ENCODE data around the gene SLC7A14. TPM values are rescaled to one million over a fixed set of nuclear protein-coding genes. Genes with fewer than 3 reads are reported as not detected.

SLC7A14 gene
- polyA plus RNA-seq, 3 donors = not detected

DNA sequence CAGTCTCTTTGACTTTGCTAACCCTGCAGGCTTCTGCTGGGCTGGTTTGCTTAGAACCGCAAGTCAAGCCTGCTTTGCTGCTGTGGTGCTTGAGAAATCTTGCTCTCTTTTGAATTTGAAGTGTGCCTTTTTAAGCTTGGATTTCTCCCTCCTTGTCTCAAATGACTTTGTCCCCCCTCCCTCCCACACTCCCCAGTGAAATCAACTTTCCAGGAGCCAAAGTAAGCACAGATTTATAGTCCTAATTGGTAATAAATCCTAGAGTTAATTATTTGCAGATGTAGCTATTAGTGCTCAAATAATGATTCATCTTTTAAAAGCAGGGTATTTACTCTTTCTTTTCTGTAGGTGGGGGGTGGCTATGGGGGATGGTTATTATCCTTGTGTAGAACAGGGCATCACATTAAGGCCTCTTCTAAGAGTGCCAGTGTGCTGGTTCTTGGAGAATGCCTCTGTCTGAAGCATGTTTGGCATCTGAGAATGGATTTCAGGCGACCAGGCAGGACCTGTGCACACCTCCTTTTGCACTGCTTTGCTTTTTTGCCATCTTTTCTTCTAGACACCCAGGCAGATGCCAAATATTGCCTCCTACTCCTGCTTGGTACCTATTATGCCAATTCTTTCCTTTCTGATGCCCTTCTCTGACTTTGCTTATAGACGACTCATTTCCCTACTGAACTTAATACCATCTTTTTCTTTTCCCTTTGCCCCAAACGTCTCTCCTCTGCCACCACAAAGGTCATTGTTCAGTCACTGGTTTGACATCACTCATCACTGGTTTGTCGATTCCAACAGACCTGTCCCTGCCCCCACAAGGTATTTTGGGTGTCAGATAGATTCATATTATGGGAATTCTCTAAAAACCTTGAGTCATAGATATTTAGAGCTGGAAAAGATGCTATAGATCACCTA is 116.5 kb downstream of the SLC7A14 start:
- Histone ChIP-seq H3K9me3 (replicated peaks in 1 of 2; ENCODE audit: control insufficient read depth in 1 of 2, insufficient read depth in 1 of 2, low read length in 2 of 2) (no peaks in the 10 kb centered on the region), H3K4me3 (replicated peaks in 1 of 3; ENCODE audit: low read depth in 2 of 3, low read length in 3 of 3) (no peak overlapping the region), H3K27ac (ENCODE audit: low read depth in 1 of 2, low read length in 2 of 2) (no peak overlapping the region), H2AFZ (ENCODE audit: insufficient read depth, low read depth, low read length, poor library complexity, severe bottlenecking) (no peak overlapping the region), H3K36me3 (replicated peaks in 1 of 2; ENCODE audit: control insufficient read depth in 1 of 2, insufficient read depth in 2 of 2, low read length in 2 of 2) (no peaks in the 10 kb centered on the region), H3K27me3 (ENCODE audit: control insufficient read depth in 2 of 2, insufficient read depth in 2 of 2, low read length in 2 of 2) (peaks cover 0 to 3% of the 10 kb centered on the region in 2 donors), H4K20me1 (ENCODE audit: insufficient read depth, low read length) (no peaks in the 10 kb centered on the region), H3K4me2 (replicated peaks; ENCODE audit: extremely low read depth, low read length, poor library complexity, severe bottlenecking) (no peak overlapping the region), H3K4me1 (ENCODE audit: control insufficient read depth in 1 of 2, insufficient read depth in 2 of 2, low read length in 2 of 2) (no peaks in the 10 kb centered on the region), H3K79me2 (ENCODE audit: insufficient read depth, low read length) (no peaks in the 10 kb centered on the region), H3K9ac (ENCODE audit: insufficient read depth, low read length, poor library complexity, severe bottlenecking) (no peak overlapping the region)
- no peak overlapping the region for H3K27ac Mint-ChIP-seq
- H3K4me1 Mint-ChIP-seq = no peaks in the 10 kb centered on the region
- peaks cover 9 to 13% (median 10%) of the 10 kb centered on the region in 3 donors for H3K27me3 Mint-ChIP-seq (ENCODE audit: low read depth in 3 of 3)
- H3K9me3 Mint-ChIP-seq = peaks cover 0 to 4% (median 0%) of the 10 kb centered on the region in 7 donors
- intact Hi-C loops (cut with micrococcal nuclease) = no loop called here
- TF ChIP-seq, protein P1, sequence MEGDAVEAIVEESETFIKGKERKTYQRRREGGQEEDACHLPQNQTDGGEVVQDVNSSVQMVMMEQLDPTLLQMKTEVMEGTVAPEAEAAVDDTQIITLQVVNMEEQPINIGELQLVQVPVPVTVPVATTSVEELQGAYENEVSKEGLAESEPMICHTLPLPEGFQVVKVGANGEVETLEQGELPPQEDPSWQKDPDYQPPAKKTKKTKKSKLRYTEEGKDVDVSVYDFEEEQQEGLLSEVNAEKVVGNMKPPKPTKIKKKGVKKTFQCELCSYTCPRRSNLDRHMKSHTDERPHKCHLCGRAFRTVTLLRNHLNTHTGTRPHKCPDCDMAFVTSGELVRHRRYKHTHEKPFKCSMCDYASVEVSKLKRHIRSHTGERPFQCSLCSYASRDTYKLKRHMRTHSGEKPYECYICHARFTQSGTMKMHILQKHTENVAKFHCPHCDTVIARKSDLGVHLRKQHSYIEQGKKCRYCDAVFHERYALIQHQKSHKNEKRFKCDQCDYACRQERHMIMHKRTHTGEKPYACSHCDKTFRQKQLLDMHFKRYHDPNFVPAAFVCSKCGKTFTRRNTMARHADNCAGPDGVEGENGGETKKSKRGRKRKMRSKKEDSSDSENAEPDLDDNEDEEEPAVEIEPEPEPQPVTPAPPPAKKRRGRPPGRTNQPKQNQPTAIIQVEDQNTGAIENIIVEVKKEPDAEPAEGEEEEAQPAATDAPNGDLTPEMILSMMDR (IDR thresholded peaks at IDR 0.05) = no peak
- H3K36me3 Mint-ChIP-seq = no peaks in the 10 kb centered on the region
- 83% methylated on average over 2 of the region's 5 CpGs for WGBS (ENCODE audit: insufficient coverage)
- DNase-seq = no peak
- no peak overlapping the region for H3K4me3 Mint-ChIP-seq

DNA sequence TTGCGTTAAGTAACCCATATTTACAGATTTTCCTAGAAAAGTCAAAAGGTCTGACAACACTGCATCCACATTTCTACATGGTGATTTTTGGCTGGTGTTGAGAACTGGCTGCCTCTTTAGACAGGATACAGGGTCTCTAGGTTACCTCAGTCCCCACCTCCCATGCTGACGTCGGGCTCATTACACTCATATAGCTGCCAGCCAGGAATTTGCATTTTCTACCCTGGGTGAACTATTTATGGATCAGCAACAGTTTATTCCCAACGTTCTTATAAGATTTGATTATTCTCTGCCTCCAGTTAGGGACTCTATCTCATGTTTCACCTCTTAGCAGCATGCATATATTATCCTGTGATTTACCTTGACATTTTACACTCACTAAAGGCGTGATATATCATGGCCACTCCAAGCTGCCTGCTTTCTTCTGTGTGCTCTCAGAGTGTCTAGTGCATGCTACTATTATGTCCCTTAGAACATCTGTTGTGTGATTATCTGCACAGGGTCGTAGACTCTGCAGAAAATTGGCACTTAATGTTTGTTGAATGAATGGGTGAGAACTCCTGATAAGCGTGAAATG is 118.2 kb downstream of the SLC7A14 start:
- H3K9me3 Mint-ChIP-seq = peaks cover 0 to 2% (median 0%) of the 10 kb centered on the region in 7 donors
- no peaks in the 10 kb centered on the region for H3K79me2 ChIP-seq (ENCODE audit: insufficient read depth, low read length)
- intact Hi-C loops (cut with micrococcal nuclease) = no loop called here
- no peaks in the 10 kb centered on the region for H3K36me3 ChIP-seq (replicated peaks in 1 of 2; ENCODE audit: control insufficient read depth in 1 of 2, insufficient read depth in 2 of 2, low read length in 2 of 2)
- H3K36me3 Mint-ChIP-seq = no peaks in the 10 kb centered on the region
- no peak overlapping the region for H3K27ac ChIP-seq (ENCODE audit: low read depth in 1 of 2, low read length in 2 of 2)
- H2AFZ ChIP-seq (ENCODE audit: insufficient read depth, low read depth, low read length, poor library complexity, severe bottlenecking) = no peak overlapping the region
- no peaks in the 10 kb centered on the region for H3K4me1 ChIP-seq (ENCODE audit: control insufficient read depth in 1 of 2, insufficient read depth in 2 of 2, low read length in 2 of 2)
- H3K27me3 Mint-ChIP-seq (ENCODE audit: low read depth in 3 of 3) = peaks cover 10 to 12% (median 12%) of the 10 kb centered on the region in 3 donors
- no peaks in the 10 kb centered on the region for H3K9me3 ChIP-seq (replicated peaks in 1 of 2; ENCODE audit: control insufficient read depth in 1 of 2, insufficient read depth in 1 of 2, low read length in 2 of 2)
- TF ChIP-seq, protein P1 (IDR thresholded peaks at IDR 0.05) = no peak
- peaks cover 0 to 3% of the 10 kb centered on the region in 2 donors for H3K27me3 ChIP-seq (ENCODE audit: control insufficient read depth in 2 of 2, insufficient read depth in 2 of 2, low read length in 2 of 2)
- WGBS (ENCODE audit: insufficient coverage) = 80% methylated on average over 1 of the region's 7 CpGs
- H3K4me3 ChIP-seq (replicated peaks in 1 of 3; ENCODE audit: low read depth in 2 of 3, low read length in 3 of 3) = no peak overlapping the region
- no peaks in the 10 kb centered on the region for H4K20me1 ChIP-seq (ENCODE audit: insufficient read depth, low read length)
- no peak overlapping the region for H3K4me3 Mint-ChIP-seq
- H3K27ac Mint-ChIP-seq = no peak overlapping the region
- H3K4me2 ChIP-seq (replicated peaks; ENCODE audit: extremely low read depth, low read length, poor library complexity, severe bottlenecking) = no peak overlapping the region
- H3K4me1 Mint-ChIP-seq = no peaks in the 10 kb centered on the region
- no peak for DNase-seq
- no peak overlapping the region for H3K9ac ChIP-seq (ENCODE audit: insufficient read depth, low read length, poor library complexity, severe bottlenecking)
